Esophagus (tissue), 2 donors: ENCODE measurements around the gene DDA1. TPM values are rescaled to one million over a fixed set of nuclear protein-coding genes. Genes with fewer than 3 reads are reported as not detected.
A peak's percentile ranks its signal among the peaks of the same experiment; 100 is the strongest.
"Not testable (repeated sequence)": the region's sequence is repeated elsewhere in the genome, so short reads cannot be mapped to it uniquely, and the experiment has no call there.

ENCODE experiments used
- H3K27ac ChIP-seq, 2 donors: one replicate each; pipeline ENCODE4 v1.5.1; 2013; ENCODE audit warnings: low read depth in 2 of 2, mild to moderate bottlenecking in 2 of 2, inconsistent platforms in 1 of 2, low read length in 1 of 2, moderate library complexity in 1 of 2
- H3K27me3 ChIP-seq, 2 donors: one replicate each; pipeline ENCODE4 v1.6.1; 2013; ENCODE audit warnings: low read length in 2 of 2, control low read depth in 1 of 2, mild to moderate bottlenecking in 1 of 2; ENCODE audit not compliant: insufficient read depth in 2 of 2, control insufficient read depth in 1 of 2
- H3K36me3 ChIP-seq, 2 donors: one replicate each; pipeline ENCODE4 v1.6.1; 2013; ENCODE audit warnings: low read length in 1 of 2; ENCODE audit not compliant: control insufficient read depth in 2 of 2, insufficient read depth in 2 of 2
- H3K4me1 ChIP-seq, 2 donors: one replicate each; pipeline ENCODE4 v1.6.1; 2013; ENCODE audit warnings: low read length in 1 of 2; ENCODE audit not compliant: control insufficient read depth in 2 of 2, insufficient read depth in 2 of 2
- H3K4me3 ChIP-seq, 2 donors: one replicate each; pipeline ENCODE4 v1.5.1; 2013; ENCODE audit warnings: low read length in 2 of 2, mild to moderate bottlenecking in 2 of 2, low read depth in 1 of 2, moderate library complexity in 1 of 2
- H3K9me3 ChIP-seq, 2 donors: one replicate each; pipeline ENCODE4 v1.6.1; 2013; ENCODE audit warnings: mild to moderate bottlenecking in 2 of 2, low read depth in 1 of 2, low read length in 1 of 2, moderate library complexity in 1 of 2; ENCODE audit not compliant: control insufficient read depth in 2 of 2, insufficient read depth in 1 of 2
- WGBS, 2 donors: extraction: QIAGEN DNeasy Blood & Tissue Kit; methylation state at CpG; one replicate each; pipeline ENCODE4 v1.1.7; 2013; 5-methylcytosine and 5-hydroxymethylcytosine counted together
- polyA plus RNA-seq, 2 donors: library from polyadenylated mRNA; stranded (reverse); fragments of 200-250 nt; gene quantifications; one replicate each; pipeline ENCODE4 v1.2.3, GENCODE V29; 2013
- donor health status: healthy with polysubstance abuse.
- donor health status: Bipolar disorder and iron deficiency.

The DDA1 gene
- polyA plus RNA-seq, 2 donors = 40.3 to 41.4 TPM

DNA sequence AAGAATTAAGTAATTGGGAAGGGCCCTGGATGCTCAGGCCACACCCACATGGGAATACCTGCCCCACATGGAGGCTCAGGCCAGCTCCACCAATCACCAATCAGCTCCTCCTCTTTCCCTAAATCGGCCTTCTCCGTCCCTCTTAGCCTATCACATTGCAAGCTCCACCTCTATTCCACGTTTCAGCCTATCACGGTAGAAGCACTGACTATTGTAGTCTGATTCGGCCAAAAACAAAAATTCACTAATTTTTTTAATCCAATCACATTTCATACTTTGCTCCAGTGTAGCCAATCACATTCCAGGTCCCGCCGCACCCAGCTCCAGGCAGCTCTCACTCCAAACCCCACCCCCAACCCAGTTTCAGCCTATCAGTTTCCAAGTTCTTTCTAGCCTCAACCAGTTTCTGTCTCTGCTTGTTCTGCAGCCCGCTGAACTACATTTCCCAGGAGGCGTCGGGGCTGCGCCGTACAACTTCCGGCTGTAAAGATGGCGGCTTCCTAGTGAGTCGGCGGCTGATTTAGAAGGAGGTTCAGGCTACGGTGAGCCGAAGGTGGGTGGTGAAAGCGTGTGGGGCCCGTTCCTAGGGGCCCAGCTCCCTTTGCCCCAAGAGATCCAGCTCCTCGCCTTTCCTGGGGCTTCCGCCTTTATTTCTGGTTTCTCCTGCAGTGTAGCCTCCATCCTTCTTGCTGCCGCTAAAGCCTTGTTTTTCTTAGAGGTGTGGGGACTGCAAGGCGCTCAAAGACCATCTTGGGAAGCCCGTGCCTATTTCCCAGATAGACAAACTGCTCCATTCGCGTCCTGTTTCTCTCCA lies 42.2 kb upstream of the DDA1 start, which contains the start of gene BABAM1:
Gene BABAM1, plus strand, starts transcription at position 469 of the 814 bp plus-strand sequence. CDS start 1,364 bp downstream, outside the sequence.
- peaks cover 3 to 4% of the 10 kb centered on the region in 2 donors for H3K4me1 ChIP-seq
- peak within 1 kb of the TSS; percentile 66 to 91 for H3K27ac ChIP-seq

DNA sequence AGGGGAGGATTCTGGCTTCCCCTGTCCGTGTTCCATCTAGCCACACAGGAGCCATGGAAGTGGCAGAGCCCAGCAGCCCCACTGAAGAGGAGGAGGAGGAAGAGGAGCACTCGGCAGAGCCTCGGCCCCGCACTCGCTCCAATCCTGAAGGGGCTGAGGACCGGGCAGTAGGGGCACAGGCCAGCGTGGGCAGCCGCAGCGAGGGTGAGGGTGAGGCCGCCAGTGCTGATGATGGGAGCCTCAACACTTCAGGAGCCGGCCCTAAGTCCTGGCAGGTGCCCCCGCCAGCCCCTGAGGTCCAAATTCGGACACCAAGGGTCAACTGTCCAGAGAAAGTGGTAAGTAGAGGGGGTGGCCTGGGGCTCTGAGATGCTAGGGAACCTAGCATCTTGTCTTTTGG lies 40.6 kb upstream of the DDA1 start:
- no peaks in the 10 kb centered on the region for H3K27me3 ChIP-seq
- H3K9me3 ChIP-seq = no peaks in the 10 kb centered on the region
- 93 to 95% methylated on average over 13 of the region's 13 CpGs for WGBS, 2 donors
- H3K4me1 ChIP-seq = peaks cover 3 to 4% of the 10 kb centered on the region in 2 donors
- H3K36me3 ChIP-seq = peaks cover 5 to 17% of the 10 kb centered on the region in 2 donors
- no peak overlapping the region for H3K27ac ChIP-seq
- H3K4me3 ChIP-seq = no peak overlapping the region

More for the DNA sequence above, 42.2 kb upstream of the DDA1 start, which contains the start of gene BABAM1:
- Histone ChIP-seq H3K27me3 (no peaks in the 10 kb centered on the region), H3K36me3 (peaks cover 0 to 11% of the 10 kb centered on the region in 2 donors), H3K4me3 (peak within 1 kb of the TSS; percentile 71 to 95), H3K9me3 (no peaks in the 10 kb centered on the region)
- 0% methylated on average over 27 of the region's 27 CpGs for WGBS, 2 donors

DNA sequence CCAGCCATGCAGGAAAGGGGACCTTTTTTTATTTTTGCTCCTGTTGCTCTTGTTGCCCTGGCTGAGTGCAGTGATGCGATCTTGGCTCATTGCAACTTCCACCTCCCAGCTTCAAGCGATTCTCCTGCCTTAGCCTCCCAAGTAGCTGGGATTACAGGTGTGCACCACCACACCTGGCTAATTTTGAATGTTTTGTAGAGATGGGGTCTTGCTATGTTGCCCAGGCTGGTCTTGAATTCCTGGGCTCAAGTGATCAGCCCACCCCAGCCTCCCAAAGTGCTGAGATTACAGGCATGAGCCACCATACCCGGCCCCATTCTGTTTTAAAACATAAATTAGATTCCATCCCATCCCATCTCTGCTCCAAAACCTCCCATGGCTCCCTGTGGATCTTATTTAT lies 34.5 kb upstream of the DDA1 start:
- not testable (repeated sequence) for H3K4me1 ChIP-seq
- H3K36me3 ChIP-seq = peaks cover 14 to 34% of the 10 kb centered on the region in 2 donors
- 98 to 100% methylated on average over 3 of the region's 3 CpGs for WGBS, 2 donors

DNA sequence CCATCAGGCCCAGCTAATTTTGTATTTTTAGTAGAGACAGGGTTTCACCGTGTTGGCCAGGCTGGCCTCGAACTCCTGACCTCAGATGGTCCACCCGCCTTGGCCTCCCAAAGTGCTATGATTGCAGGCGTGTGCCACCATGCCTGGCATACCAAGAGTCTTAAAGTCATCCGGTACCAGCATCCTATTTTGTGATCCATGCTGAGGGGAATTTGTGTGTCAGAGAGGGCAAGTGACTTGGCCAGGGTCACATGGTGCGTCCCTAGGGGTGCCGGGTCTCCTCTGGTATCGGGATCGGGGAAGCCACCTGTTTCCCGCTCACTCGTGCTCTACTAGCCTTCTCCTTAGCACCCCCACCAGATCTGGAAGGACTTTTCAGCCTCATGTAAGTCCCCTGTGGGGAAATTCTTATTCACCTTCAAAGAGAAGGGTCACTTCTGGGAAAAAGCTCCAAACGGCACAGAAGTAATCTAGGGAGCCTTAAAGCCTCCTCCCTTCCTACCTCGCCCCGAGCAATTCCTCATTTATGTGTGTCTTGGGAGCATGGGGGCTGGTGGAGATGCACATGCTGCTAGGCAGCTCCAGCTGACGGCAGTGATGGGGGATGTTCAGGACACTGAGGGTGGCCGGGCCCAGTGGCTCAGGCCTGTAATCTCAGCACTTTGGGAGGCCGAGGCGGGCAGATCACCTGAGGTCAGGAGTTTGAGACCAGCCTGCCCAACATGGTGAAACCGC lies 33.8 kb upstream of the DDA1 start:
- no peaks in the 10 kb centered on the region for H3K27me3 ChIP-seq
- H3K36me3 ChIP-seq = peaks cover 14 to 34% of the 10 kb centered on the region in 2 donors
- no peak overlapping the region for H3K4me3 ChIP-seq
- H3K9me3 ChIP-seq = no peaks in the 10 kb centered on the region
- no peak overlapping the region for H3K27ac ChIP-seq
- 91 to 94% methylated on average over 19 of the region's 19 CpGs for WGBS, 2 donors
- no peaks in the 10 kb centered on the region for H3K4me1 ChIP-seq

More for the DNA sequence above, 34.5 kb upstream of the DDA1 start:
- H3K27ac ChIP-seq, H3K4me3 ChIP-seq, H3K9me3 ChIP-seq, H3K27me3 ChIP-seq: not testable (repeated sequence)

DNA sequence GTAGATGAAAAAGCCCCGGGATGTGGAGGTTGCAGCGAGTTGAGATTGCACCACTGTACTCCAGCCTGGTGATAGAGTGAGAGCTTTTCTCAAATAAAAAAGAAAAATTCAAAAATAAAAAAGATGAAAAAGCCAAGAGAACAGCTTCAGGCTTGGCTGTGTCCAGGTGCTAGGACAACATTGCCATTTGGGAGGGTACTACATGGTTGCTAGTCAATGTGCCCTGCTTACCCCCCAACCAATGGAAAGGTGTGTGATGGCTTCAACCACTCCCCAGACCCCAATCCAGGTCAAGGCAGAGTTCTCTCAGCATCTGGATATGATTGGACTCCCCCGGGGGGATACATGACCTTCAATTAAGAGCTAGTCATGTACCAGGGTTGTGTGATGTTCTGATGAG lies 29.9 kb upstream of the DDA1 start:
- Histone ChIP-seq H3K4me1 (peaks cover 4 to 7% of the 10 kb centered on the region in 2 donors), H3K9me3 (no peaks in the 10 kb centered on the region), H3K36me3 (peaks cover 6 to 16% of the 10 kb centered on the region in 2 donors), H3K4me3 (no peak overlapping the region), H3K27me3 (peaks cover 0 to 5% of the 10 kb centered on the region in 2 donors), H3K27ac (no peak overlapping the region)
- WGBS, 2 donors = 75 to 77% methylated on average over 3 of the region's 3 CpGs

DNA sequence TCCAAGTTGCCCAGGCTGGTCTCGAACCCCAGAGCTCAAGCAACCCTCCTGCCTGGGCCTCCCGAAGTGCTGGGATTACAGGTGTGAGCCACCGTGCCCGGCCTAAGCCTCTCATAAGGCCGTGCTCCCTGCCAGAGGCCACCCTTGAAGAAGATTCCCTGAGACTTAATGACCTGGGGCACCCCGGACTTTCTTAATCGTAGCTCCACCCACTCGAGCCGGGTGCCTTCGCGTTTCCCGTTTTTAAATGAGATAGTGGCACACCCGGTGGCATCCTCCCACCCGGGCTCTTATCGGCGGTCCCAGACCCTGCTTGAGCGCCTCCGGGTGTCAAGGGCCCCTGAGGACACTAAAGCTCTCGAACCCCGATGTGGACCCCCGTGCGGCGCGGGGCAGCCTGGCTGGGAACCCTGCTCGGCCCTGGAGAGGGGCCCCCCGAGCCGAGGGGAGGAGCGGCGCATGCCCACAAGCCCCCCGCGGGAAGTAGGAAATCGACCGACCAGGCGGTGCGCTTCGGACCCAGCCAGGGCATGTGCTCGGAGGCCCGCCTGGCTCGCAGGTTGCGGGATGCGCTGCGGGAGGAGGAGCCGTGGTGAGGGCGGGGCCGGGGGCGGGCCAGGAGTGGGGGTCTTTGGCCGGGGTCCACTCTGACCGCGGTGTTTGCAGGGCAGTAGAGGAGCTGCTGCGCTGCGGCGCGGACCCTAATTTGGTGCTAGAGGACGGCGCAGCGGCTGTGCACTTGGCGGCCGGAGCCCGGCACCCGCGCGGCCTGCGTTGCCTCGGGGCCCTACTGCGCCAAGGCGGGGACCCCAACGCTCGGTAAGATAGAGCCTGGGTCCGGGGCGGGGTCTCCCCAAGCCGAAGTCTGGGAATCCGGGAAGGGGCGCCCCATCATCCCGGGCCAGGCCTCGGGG lies 27.7 kb upstream of the DDA1 start, which contains the start of gene ANKLE1:
Gene ANKLE1, plus strand, starts transcription at position 511 of the 914 bp plus-strand sequence. Its CDS starts 20 bp downstream, at position 531.
- peaks cover 0 to 5% of the 10 kb centered on the region in 2 donors for H3K27me3 ChIP-seq
- H3K4me1 ChIP-seq = peaks cover 4 to 7% of the 10 kb centered on the region in 2 donors
- peaks cover 6% of the 10 kb centered on the region in 2 donors for H3K36me3 ChIP-seq
- peak within 1 kb of the TSS; percentile 26 to 36 for H3K4me3 ChIP-seq
- no peak within 1 kb of the TSS for H3K27ac ChIP-seq
- WGBS, 2 donors = 6% methylated on average over 67 to 75 of the region's 75 CpGs
- H3K9me3 ChIP-seq = no peaks in the 10 kb centered on the region

DNA sequence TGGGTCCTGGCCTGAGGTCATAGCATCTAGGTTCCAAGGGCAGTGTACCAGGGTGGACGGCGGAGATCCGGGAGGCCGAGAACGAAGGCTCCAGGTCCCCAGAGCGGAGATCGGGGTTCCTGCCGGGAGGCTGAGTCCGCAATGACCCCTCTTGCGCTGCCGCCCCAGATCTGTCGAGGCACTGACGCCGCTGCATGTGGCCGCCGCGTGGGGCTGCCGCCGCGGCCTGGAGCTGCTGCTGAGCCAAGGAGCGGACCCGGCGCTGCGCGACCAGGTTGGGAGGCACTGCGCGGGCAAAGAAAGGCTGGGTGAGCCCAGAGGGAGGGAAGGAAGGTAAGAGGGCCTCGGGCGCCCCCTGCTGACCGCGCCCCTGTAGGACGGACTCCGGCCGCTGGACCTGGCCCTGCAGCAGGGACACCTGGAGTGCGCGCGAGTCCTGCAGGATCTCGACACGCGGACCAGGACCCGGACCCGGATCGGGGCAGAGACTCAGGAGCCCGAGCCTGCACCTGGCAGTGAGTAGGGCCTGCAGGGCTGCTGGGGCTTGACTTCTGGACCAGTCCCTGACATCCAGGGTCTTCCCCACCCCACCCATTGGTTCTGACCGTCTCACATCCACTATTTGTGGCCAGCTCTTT lies 26.8 kb upstream of the DDA1 start:
- H3K4me1 ChIP-seq = peaks cover 4 to 7% of the 10 kb centered on the region in 2 donors
- H3K36me3 ChIP-seq = peaks cover 0 to 6% of the 10 kb centered on the region in 2 donors
- H3K9me3 ChIP-seq = no peaks in the 10 kb centered on the region
- H3K4me3 ChIP-seq = peak overlapping the region; percentile 26 to 36
- WGBS, 2 donors = 2% methylated on average over 41 to 45 of the region's 45 CpGs
- peaks cover 0 to 5% of the 10 kb centered on the region in 2 donors for H3K27me3 ChIP-seq
- H3K27ac ChIP-seq = no peak overlapping the region

DNA sequence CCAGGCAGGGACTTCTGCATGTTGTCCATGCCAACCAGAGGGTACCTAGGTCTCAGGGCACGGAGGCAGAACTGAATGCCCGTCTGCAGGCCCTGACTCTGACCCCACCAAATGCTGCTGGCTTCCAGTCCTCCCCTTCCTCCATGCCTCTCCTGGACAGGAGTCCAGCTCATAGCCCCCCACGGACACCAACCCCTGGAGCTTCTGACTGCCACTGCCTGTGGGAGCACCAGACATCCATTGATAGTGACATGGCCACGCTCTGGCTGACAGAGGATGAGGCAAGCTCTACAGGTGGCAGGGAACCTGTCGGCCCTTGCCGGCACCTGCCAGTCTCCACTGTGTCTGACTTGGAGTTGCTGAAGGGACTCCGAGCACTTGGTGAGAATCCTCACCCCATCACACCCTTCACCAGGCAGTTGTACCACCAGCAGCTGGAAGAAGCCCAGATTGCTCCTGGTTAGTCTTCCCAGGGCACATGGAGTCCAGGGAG lies 25.8 kb upstream of the DDA1 start:
- Histone ChIP-seq H3K27ac (no peak overlapping the region), H3K27me3 (peaks cover 0 to 5% of the 10 kb centered on the region in 2 donors), H3K9me3 (no peaks in the 10 kb centered on the region), H3K4me1 (peaks cover 4 to 7% of the 10 kb centered on the region in 2 donors), H3K36me3 (peaks cover 0 to 4% of the 10 kb centered on the region in 2 donors), H3K4me3 (no peak overlapping the region)
- 89 to 91% methylated on average over 7 of the region's 7 CpGs for WGBS, 2 donors
